ENCODE data around the gene SLC40A1. TPM values are rescaled to one million over a fixed set of nuclear protein-coding genes. Genes with fewer than 3 reads are reported as not detected.

The SLC40A1 gene
- total RNA-seq, 2 experiments from 2014 or later, result not detected

DNA sequence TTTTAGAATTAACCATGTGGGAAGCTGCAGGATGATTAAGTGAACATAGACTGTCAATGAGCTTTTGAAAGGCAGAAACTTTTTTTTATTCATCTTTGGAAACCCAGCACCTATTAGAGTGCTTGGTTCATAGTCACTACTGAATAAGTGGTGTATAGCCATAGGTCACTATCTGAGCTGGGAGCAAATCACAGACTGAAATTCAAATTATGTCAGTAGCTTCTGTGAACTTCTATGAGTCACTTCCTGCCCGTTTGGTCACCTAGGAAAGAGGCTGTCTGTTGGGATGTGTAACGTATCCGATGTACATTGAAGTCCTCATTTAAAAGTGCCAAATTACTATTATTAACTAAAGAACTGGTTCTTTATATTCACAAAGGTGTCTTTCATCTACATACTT is 20.5 kb upstream of the SLC40A1 start:
- POLR2A ChIA-PET, result interaction anchor here (0.8 kb wide), 1 partner anchor 10 kb away, joined by 3 read pairs; no protein-coding TSS in a partner anchor
- DNase-seq (ENCODE audit: low spot score), result no peak
- Histone ChIP-seq H3K9me3 (ENCODE audit: low read length) (no peaks in the 10 kb centered on the region), H2AFZ (ENCODE audit: low read length) (no peak overlapping the region), H3K27ac (ENCODE audit: low read depth, low read length, poor library complexity, severe bottlenecking) (no peak overlapping the region), H3K4me1 (ENCODE audit: insufficient read depth, low read length, poor library complexity, severe bottlenecking) (no peaks in the 10 kb centered on the region), H3K4me3 (ENCODE audit: low read depth, low read length, poor library complexity, severe bottlenecking) (no peak overlapping the region), H3K4me2 (ENCODE audit: low read length) (no peak overlapping the region), H3K9me2 (ENCODE audit: insufficient read depth, low read length) (no peaks in the 10 kb centered on the region), H3K79me2 (ENCODE audit: insufficient read depth, low read depth, low read length) (no peaks in the 10 kb centered on the region), H4K20me1 (ENCODE audit: insufficient read depth, low read length) (no peaks in the 10 kb centered on the region), H3K36me3 (ENCODE audit: insufficient read depth, low read length) (no peaks in the 10 kb centered on the region)
- CTCF ChIA-PET (ENCODE audit: unreplicated experiment), result no interaction called here
- no TSS peak for BruUV-seq (replicated peaks)
- intact Hi-C loops (cut with micrococcal nuclease; ENCODE audit: unreplicated experiment), result no loop called here
- no peak for TF ChIP-seq EZH2phosphoT487 (IDR thresholded peaks at IDR 0.05; ENCODE audit: borderline replicate concordance, low read depth, low read length)
- TF ChIP-seq, protein P1, sequence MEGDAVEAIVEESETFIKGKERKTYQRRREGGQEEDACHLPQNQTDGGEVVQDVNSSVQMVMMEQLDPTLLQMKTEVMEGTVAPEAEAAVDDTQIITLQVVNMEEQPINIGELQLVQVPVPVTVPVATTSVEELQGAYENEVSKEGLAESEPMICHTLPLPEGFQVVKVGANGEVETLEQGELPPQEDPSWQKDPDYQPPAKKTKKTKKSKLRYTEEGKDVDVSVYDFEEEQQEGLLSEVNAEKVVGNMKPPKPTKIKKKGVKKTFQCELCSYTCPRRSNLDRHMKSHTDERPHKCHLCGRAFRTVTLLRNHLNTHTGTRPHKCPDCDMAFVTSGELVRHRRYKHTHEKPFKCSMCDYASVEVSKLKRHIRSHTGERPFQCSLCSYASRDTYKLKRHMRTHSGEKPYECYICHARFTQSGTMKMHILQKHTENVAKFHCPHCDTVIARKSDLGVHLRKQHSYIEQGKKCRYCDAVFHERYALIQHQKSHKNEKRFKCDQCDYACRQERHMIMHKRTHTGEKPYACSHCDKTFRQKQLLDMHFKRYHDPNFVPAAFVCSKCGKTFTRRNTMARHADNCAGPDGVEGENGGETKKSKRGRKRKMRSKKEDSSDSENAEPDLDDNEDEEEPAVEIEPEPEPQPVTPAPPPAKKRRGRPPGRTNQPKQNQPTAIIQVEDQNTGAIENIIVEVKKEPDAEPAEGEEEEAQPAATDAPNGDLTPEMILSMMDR (conservative IDR thresholded peaks at IDR 0.05; ENCODE audit: low read length), result no peak

- H3K27ac ChIP-seq (ENCODE audit: low read depth, low read length, poor library complexity, severe bottlenecking), result no peak overlapping the region
- intact Hi-C loops (cut with micrococcal nuclease; ENCODE audit: unreplicated experiment), result no loop called here
- no peak for TF ChIP-seq EZH2phosphoT487 (IDR thresholded peaks at IDR 0.05; ENCODE audit: borderline replicate concordance, low read depth, low read length)
- TF ChIP-seq, protein P1 (conservative IDR thresholded peaks at IDR 0.05; ENCODE audit: low read length), result no peak
- no peak overlapping the region for H3K4me3 ChIP-seq (ENCODE audit: low read depth, low read length, poor library complexity, severe bottlenecking)
- no peaks in the 10 kb centered on the region for H4K20me1 ChIP-seq (ENCODE audit: insufficient read depth, low read length)
- no peaks in the 10 kb centered on the region for H3K36me3 ChIP-seq (ENCODE audit: insufficient read depth, low read length)
- no peak for DNase-seq (ENCODE audit: low spot score)
- CTCF ChIA-PET (ENCODE audit: unreplicated experiment), result no interaction called here
- BruUV-seq (replicated peaks), result no TSS peak
- H3K4me2 ChIP-seq (ENCODE audit: low read length), result no peak overlapping the region
- H3K79me2 ChIP-seq (ENCODE audit: insufficient read depth, low read depth, low read length), result no peaks in the 10 kb centered on the region
- POLR2A ChIA-PET, result interaction anchor here (0.6 kb wide), 2 partner anchors 51 to 1160 kb away, joined by 3 to 6 read pairs; no protein-coding TSS in a partner anchor
- no peaks in the 10 kb centered on the region for H3K9me3 ChIP-seq (ENCODE audit: low read length)
- H3K4me1 ChIP-seq (ENCODE audit: insufficient read depth, low read length, poor library complexity, severe bottlenecking), result no peaks in the 10 kb centered on the region
- H2AFZ ChIP-seq (ENCODE audit: low read length), result no peak overlapping the region
- no peaks in the 10 kb centered on the region for H3K9me2 ChIP-seq (ENCODE audit: insufficient read depth, low read length)
Observed at GRCh38 chr2:189599245-189599644, 18.7 kb upstream of the SLC40A1 start.

DNA sequence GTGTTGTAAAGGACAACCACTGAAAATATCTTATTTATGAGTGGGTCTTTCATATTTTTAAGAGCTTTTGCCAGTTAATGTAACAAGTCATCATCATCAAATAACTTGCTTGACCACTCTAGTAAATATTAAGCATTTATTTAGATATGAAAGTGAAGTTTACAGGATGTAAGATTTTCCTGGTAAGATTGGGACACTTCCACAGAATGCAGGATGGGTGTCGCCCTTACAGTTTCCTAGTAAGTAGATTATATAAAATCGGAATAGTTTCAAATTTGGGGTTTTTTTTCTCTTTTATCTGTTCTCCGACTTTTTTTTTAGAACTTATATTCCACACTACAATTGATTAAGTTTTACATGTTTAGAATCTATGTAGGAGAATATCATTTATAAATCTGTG is 14.8 kb upstream of the SLC40A1 start:
- no peak overlapping the region for H3K4me2 ChIP-seq (ENCODE audit: low read length)
- intact Hi-C loops (cut with micrococcal nuclease; ENCODE audit: unreplicated experiment), result no loop called here
- no peaks in the 10 kb centered on the region for H3K79me2 ChIP-seq (ENCODE audit: insufficient read depth, low read depth, low read length)
- H3K36me3 ChIP-seq (ENCODE audit: insufficient read depth, low read length), result no peaks in the 10 kb centered on the region
- no peaks in the 10 kb centered on the region for H3K9me3 ChIP-seq (ENCODE audit: low read length)
- no peaks in the 10 kb centered on the region for H3K4me1 ChIP-seq (ENCODE audit: insufficient read depth, low read length, poor library complexity, severe bottlenecking)
- no peaks in the 10 kb centered on the region for H3K9me2 ChIP-seq (ENCODE audit: insufficient read depth, low read length)
- no peak overlapping the region for H3K4me3 ChIP-seq (ENCODE audit: low read depth, low read length, poor library complexity, severe bottlenecking)
- TF ChIP-seq EZH2phosphoT487 (IDR thresholded peaks at IDR 0.05; ENCODE audit: borderline replicate concordance, low read depth, low read length), result no peak
- TF ChIP-seq, protein P1 (conservative IDR thresholded peaks at IDR 0.05; ENCODE audit: low read length), result no peak
- H3K27ac ChIP-seq (ENCODE audit: low read depth, low read length, poor library complexity, severe bottlenecking), result no peak overlapping the region
- no TSS peak for BruUV-seq (replicated peaks)
- DNase-seq (ENCODE audit: low spot score), result no peak
- ChIA-PET CTCF (ENCODE audit: unreplicated experiment) (no interaction called here), POLR2A (no interaction called here)
- H4K20me1 ChIP-seq (ENCODE audit: insufficient read depth, low read length), result no peaks in the 10 kb centered on the region
- no peak overlapping the region for H2AFZ ChIP-seq (ENCODE audit: low read length)
